ENCODE data around the gene LRRC8E.

LRRC8E gene

GRCh38 chr19:7888145-7888825 lies at the start of gene LRRC8E:
Gene LRRC8E, plus strand, starts transcription at chr19:7888510. Its CDS starts 7,094 bp downstream, at chr19:7895604.
- peak; percentile 72 for DNase-seq (ENCODE audit: low read depth)

DNA sequence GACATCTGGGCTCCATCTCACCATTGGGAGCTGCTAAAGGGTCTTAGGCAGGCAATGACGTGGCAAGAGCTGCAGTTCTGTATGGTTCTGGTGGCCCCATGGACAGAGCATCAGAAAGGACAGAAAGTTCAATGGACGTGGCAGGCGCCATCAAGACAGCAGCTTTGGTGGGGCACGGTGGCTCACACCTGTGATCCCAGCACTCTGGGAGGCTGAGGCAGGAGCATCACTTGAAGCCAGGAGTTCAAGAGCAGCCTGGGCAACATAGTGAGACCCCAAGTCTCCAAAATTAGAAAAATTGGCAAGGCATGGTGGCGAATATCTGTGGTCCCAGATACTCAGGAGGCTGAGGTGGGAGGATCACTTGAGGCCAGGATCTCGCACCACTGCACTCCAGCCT lies 48.8 kb upstream of the LRRC8E start:
- no peak for DNase-seq (ENCODE audit: low read depth)

GRCh38 chr19:7840629-7841028 lies 47.7 kb upstream of the LRRC8E start:
- no peak for DNase-seq (ENCODE audit: low read depth)

DNA sequence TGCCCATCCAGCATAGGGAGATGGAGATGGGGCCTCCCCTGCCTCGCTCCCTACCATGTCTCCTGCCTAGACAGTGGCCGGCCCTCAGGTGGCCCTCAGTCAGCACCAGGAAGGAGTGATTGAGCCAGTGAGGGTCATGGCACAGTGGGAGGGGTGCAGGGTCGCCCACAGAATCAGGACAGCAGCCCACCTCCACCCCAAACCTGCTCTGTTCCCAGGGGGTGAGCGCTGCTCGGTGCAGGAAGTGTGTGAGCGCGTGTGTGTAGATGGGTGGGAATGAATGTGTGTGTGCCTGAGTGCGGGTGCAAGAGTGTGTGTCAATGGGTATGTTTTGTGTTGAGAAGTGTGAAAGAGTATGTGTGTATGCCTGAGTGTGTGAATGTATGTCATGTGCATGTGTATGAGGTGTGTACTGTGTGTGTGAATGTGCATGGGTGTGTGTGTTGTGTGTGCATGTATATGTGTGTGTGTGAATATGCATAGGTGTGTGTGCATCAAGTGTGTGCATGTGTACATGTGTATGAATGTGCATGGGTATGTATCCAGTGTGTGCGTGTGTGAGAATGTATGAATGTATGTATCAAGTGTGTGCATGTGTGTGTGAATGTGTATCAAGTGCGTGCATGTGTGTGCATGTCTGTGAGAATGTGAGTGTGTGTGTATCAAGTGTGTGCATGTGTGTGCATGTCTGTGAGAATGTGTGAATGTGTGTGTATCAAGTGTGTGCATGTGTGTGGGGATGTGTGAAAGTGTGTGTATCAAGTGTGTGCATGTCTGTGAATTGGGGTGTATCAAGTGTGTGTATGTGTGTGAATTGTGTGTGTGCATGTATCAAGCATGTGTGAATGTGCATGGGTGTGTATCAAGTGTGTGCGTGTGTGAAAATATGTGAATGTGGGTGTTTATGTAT lies 46.3 kb upstream of the LRRC8E start:
- no peak for DNase-seq (ENCODE audit: low read depth)

GRCh38 chr19:7842661-7843294 lies 45.5 kb upstream of the LRRC8E start:
- no peak for DNase-seq (ENCODE audit: low read depth)

DNA sequence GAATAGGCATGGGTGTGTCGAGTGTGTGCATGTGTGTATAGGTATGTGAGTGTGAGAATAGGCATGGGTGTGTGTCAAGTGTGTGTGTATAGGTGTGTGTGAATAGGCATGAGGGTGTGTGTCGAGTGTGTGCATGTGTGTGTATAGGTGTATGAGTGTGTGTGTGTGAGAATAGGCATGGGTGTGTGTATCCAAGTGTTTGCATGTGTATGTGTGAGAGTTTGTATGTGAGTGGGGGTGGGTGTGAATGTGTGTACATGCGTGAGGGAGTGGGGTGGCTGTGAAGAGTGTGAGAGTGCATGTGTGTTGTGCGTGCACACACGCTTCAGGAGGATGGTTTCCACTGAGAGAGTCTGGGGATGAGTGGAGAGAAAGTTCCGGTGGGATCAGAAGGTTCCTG lies 44.8 kb upstream of the LRRC8E start:
- DNase-seq (ENCODE audit: low read depth), result no peak

GRCh38 chr19:7844405-7844804 lies 43.9 kb upstream of the LRRC8E start:
- no peak for DNase-seq (ENCODE audit: low read depth)

- DNase-seq (ENCODE audit: low read depth), result no peak
Measured at GRCh38 chr19:7844951-7845350, 43.4 kb upstream of the LRRC8E start.

GRCh38 chr19:7845390-7846154 lies 42.7 kb upstream of the LRRC8E start:
- DNase-seq (ENCODE audit: low read depth), result no peak

DNA sequence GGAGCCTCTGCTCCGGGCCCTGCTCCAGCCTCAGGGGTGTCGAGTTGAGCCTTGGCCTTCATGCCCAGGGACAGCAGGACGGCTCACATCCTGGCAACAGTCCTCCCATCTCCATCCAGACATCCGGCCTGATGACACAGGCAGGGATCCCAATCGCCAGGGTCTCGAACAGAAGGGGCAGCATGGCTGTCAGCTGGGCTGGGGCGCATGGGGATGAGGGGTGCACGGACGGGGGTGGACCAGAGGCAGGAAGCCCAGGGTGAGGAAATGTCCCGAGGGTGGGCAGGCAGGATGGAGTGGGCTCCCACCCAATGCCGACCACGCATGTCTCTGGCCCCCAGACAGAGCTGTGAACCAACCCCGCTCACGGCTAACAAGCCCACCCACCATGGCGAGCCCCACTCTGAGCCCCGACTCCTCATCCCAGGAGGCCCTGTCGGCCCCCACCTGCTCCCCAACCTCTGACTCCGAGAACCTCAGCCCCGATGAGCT lies 42.1 kb upstream of the LRRC8E start:
- no peak for DNase-seq (ENCODE audit: low read depth)

- no peak for DNase-seq (ENCODE audit: low read depth)
Measured at GRCh38 chr19:7847664-7848063, 40.6 kb upstream of the LRRC8E start.

DNA sequence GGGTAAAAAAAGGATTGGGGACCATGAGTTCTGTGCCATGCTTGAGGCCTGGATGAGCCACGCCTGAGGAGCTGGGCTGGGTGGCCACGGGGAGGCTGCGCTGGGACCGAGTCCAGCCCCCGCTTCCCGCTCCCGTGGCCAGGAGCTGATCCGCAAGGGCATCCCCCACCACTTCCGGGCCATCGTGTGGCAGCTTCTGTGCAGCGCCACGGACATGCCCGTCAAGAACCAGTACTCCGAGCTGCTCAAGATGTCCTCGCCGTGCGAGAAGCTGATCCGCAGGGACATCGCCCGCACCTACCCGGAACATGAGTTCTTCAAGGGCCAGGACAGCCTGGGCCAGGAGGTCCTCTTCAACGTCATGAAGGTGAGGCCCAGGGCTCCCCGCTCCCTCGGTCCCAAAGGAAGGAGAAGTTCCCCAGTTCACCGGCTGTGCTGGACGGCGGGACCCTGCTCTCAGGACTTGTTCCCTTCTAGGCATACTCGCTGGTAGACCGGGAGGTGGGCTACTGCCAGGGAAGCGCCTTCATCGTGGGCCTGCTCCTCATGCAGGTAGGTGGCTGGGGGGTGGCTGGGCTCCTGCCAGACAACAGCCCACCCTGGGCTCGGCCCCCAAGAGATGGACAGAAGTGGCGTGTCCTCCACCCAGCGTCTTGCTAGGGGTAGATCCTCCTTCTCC lies 39.4 kb upstream of the LRRC8E start:
- no peak for DNase-seq (ENCODE audit: low read depth)

GRCh38 chr19:7849631-7849999 lies 38.7 kb upstream of the LRRC8E start:
- no peak for DNase-seq (ENCODE audit: low read depth)

DNA sequence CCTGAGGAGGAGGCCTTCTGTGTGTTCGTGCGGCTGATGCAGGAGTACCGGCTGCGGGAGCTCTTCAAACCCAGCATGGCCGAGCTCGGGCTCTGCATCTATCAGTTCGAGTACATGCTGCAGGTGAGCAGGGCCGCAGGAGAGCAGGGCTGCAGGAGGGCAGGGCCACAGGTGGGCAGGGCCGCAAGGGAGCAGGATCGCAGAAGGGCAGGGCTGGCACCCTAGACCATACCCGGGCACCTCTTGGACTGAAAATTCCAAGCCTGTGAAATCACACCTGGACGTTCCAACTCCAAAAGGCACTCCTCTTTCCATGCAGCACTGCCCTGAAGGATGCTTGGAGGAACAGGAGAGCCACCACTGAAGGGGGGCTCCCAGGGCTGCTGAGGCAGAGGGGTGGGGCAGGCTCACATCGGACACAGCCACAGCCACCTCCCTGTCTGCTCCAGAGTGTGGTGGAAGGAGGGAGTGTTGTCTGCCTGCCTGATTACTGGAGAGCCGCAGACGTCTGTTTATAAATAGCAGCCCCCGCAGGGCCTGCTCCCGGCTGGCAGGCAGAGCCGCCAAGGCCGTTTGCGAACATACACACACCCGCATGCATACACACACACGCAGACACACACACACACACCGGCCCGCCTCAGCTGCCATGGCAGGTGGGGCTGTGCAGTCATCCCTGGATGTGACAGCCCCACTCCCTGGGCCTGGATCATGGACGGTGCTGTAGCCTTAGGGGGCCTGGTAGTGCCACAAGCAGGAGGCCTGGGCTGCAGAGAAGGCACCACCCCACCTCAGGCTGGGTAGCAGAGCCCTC lies 38.1 kb upstream of the LRRC8E start:
- DNase-seq (ENCODE audit: low read depth), result peak; percentile 44

DNA sequence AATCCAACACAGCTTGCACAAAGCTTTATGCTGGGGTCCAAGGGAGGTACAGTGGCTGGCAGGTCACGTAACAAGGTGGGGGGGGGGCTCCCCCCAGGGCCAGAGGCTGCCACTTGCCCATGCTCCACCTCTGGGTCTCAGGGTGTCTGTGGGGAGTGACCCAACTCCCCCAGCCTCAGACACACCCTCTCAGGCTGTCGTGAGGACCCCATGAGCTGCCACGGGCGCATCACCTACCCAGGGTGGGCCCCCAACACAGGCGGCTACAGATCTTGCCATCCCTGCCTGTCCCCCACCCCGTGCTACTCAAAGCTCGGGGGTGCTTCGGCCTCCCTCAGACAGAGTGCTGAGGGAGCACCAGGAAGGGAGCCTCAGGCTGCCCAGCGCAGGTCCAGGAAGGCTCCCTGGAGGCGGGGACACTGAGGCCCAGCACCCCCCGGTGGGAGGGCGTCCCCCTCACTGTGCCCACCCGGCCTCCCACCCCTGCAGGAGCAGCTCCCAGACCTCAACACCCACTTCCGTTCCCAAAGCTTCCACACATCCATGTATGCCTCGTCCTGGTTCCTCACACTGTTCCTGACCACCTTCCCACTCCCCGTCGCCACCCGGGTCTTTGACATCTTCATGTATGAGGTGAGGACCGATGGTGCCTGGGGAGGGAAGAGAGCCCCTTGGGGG lies 37.2 kb upstream of the LRRC8E start:
- DNase-seq (ENCODE audit: low read depth), result no peak

- no peak for DNase-seq (ENCODE audit: low read depth)
Measured at GRCh38 chr19:7851623-7852500, 36.4 kb upstream of the LRRC8E start.

- peak; percentile 48 for DNase-seq (ENCODE audit: low read depth)
Measured at GRCh38 chr19:7852851-7853769, 35.2 kb upstream of the LRRC8E start.

GRCh38 chr19:7853770-7854128 lies 34.6 kb upstream of the LRRC8E start:
- no peak for DNase-seq (ENCODE audit: low read depth)
